ENCODE measurements around the gene USP20. TPM values are rescaled to one million over a fixed set of nuclear protein-coding genes. Genes with fewer than 3 reads are reported as not detected.

USP20 gene
- total and polyA plus RNA-seq, 12 donors, result 8.3 to 73.4 (median 34.5) TPM

GRCh38 chr9:129822898-129823541 is 12.2 kb upstream of the USP20 start:
- H3K4me1 ChIP-seq (replicated peaks in 1 of 2), result peaks cover 7 to 8% of the 10 kb centered on the region in 2 donors
- H3K27ac ChIP-seq, result peak overlapping the region in 3 of 5 donors; percentile 17 to 85 (median 76)
- no peak for TF ChIP-seq POLR2A (IDR thresholded peaks at IDR 0.05)
- no peak for TF ChIP-seq CTCF (IDR thresholded peaks at IDR 0.05)
- DNase-seq, result peak in 3 of 7 donors; percentile 25 to 42 (median 37)
- intact Hi-C loops (cut with DNase I), result no loop called here
- no peaks in the 10 kb centered on the region for H3K27me3 ChIP-seq
- no peaks in the 10 kb centered on the region for H3K9me3 ChIP-seq (replicated peaks in 1 of 3)
- peak overlapping the region in 2 of 4 donors; percentile 62 to 92 for H3K4me3 ChIP-seq
- 17 to 65% (median 28%) methylated on average over 5 to 26 of the region's 26 CpGs for WGBS, 4 donors
- H3K36me3 ChIP-seq (replicated peaks in 1 of 2), result peaks cover 0 to 50% of the 10 kb centered on the region in 2 donors

GRCh38 chr9:129823542-129823934 is 11.7 kb upstream of the USP20 start:
- H3K27me3 ChIP-seq, result no peaks in the 10 kb centered on the region
- DNase-seq, result peak in 2 of 7 donors; percentile 14 to 39
- H3K4me3 ChIP-seq, result peak overlapping the region in 3 of 4 donors; percentile 62 to 98 (median 92)
- 0 to 20% (median 0%) methylated on average over 1 to 14 of the region's 15 CpGs for WGBS, 4 donors
- peak overlapping the region in 4 of 5 donors; percentile 69 to 85 (median 79) for H3K27ac ChIP-seq
- H3K36me3 ChIP-seq (replicated peaks in 1 of 2), result peaks cover 0 to 50% of the 10 kb centered on the region in 2 donors
- TF ChIP-seq CTCF (IDR thresholded peaks at IDR 0.05), result no peak
- no peak for TF ChIP-seq POLR2A (IDR thresholded peaks at IDR 0.05)
- no peaks in the 10 kb centered on the region for H3K9me3 ChIP-seq (replicated peaks in 1 of 3)
- H3K4me1 ChIP-seq (replicated peaks in 1 of 2), result peaks cover 7 to 8% of the 10 kb centered on the region in 2 donors
- intact Hi-C loops (cut with DNase I), result no loop called here

DNA sequence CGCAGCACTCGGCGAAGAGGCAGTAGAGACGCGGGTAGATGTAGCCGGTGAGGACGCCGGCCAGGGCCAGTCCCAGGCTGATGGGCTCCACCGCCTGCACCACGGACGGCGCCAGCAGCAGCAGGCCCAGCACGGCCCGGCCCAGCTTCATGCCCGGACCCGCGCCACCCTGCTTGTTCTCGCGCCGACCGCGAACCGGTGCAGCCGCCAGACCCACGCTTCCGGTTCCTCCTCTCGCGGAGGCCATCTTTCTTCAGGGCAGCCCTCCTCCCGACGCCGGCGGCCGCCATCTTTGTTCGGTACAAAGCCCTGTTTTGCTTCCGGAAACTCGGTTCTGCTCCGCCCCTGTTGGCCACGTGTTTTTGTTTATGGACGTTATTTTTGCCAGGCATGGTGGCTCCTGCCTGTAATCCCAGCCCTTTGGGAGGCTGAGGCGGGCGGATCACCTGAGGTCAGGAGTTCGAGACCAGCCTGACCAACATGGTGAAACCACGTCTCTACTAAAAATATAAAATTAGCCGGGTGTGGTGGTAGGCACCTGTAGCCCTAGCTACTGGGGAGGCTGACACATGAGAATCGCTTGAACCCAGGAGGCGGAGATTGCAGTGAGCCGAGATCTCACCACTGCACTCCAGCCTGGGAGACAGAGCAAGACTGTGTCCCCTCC is 11.2 kb upstream of the USP20 start, which contains the start of gene TOR1A:
Gene TOR1A, minus strand, starts transcription at position 202 of the 667 bp plus-strand sequence. Its CDS starts 51 bp downstream, at position 151.
- peak; percentile 93 to 98 (median 96) for DNase-seq
- Histone ChIP-seq H3K9me3 (replicated peaks in 1 of 3) (no peaks in the 10 kb centered on the region), H3K27me3 (no peaks in the 10 kb centered on the region), H3K36me3 (replicated peaks in 1 of 2) (peaks cover 0 to 50% of the 10 kb centered on the region in 2 donors), H3K27ac (peak within 1 kb of the TSS in 4 of 5 donors; percentile 69 to 85 (median 79)), H3K4me1 (replicated peaks in 1 of 2) (peaks cover 7 to 8% of the 10 kb centered on the region in 2 donors), H3K4me3 (peak within 1 kb of the TSS in 3 of 4 donors; percentile 62 to 98 (median 92))
- TF ChIP-seq CTCF (IDR thresholded peaks at IDR 0.05) (no peak), POLR2A (IDR thresholded peaks at IDR 0.05) (peak; percentile 17 to 71)
- WGBS, 4 donors, result 4 to 7% (median 4%) methylated on average over 26 to 47 of the region's 47 CpGs
- intact Hi-C loops (cut with DNase I), result no loop called here

DNA sequence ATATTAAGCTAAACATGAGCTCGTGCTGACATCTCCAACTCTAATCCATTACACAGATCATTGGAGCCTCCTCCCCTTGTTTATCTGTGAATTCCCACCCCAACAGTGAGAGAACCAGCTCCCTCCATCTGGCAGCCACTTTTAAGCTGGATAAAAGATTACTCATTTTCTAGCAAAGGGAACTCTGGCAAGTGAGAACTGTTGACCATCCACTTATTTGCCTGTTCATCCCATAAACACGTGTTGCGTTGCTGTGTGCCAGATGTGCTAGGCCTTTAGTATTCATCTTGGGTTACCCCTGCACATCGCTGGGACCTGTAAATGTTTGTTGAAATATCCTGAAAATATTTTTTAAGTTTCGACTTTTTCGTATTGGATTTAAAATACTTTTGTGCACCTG is 8.9 kb upstream of the USP20 start:
- no peak for TF ChIP-seq CTCF (IDR thresholded peaks at IDR 0.05)
- no peak for TF ChIP-seq POLR2A (IDR thresholded peaks at IDR 0.05)
- no peak overlapping the region for H3K27ac ChIP-seq
- no peak overlapping the region for H3K4me3 ChIP-seq
- peaks cover 7 to 8% of the 10 kb centered on the region in 2 donors for H3K4me1 ChIP-seq (replicated peaks in 1 of 2)
- no peak for DNase-seq
- peaks cover 0 to 54% of the 10 kb centered on the region in 2 donors for H3K36me3 ChIP-seq (replicated peaks in 1 of 2)
- no peaks in the 10 kb centered on the region for H3K9me3 ChIP-seq (replicated peaks in 1 of 3)
- 81 to 86% (median 84%) methylated on average over 6 of the region's 6 CpGs for WGBS, 4 donors
- intact Hi-C loops (cut with DNase I), result no loop called here
- no peaks in the 10 kb centered on the region for H3K27me3 ChIP-seq
